ENCODE measurements around the gene CFAP221. TPM values are rescaled to one million over a fixed set of nuclear protein-coding genes. Genes with fewer than 3 reads are reported as not detected.

The CFAP221 gene
- total RNA-seq, 8 experiments from 2014 or later = 0.52 to 18.7 (median 6.0) TPM; not detected in 1

DNA sequence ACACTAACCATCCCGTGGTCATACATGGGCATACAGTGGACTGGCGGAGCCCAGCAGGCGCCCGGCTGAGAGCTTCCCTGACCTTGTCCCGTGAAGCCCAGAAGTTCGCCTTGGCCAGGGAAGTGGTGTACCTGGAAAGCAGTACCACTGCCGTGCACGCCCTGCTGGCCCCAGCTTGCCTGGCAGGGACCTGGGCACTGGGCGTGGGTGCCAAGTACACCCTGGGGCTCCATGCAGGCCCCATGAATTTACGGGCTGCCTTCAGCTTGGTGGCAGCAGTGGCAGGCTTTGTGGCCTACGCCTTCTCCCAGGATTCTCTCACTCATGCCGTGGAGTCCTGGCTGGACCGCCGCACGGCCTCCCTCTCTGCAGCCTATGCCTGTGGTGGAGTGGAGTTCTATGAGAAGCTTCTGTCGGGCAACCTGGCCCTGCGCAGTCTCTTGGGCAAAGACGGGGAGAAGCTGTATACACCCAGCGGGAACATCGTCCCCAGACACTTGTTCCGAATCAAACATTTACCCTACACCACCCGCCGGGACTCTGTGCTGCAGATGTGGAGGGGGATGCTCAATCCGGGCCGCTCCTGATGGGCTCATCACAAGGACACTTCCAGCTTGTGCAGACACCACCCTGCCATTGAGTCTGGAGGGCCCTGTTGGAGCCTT, 137.1 kb downstream of the CFAP221 start:
- no peak for ATAC-seq (replicated peaks in 6 of 8)
- in situ Hi-C loops (cut with MboI; ENCODE audit: low pct_unique_long_range_greater_than_20kb in 2 of 9, low sequenced_read_pairs in 9 of 9, unreplicated experiment in 9 of 9) = no loop called here
- H3K4me3 ChIP-seq = no peak overlapping the region

DNA sequence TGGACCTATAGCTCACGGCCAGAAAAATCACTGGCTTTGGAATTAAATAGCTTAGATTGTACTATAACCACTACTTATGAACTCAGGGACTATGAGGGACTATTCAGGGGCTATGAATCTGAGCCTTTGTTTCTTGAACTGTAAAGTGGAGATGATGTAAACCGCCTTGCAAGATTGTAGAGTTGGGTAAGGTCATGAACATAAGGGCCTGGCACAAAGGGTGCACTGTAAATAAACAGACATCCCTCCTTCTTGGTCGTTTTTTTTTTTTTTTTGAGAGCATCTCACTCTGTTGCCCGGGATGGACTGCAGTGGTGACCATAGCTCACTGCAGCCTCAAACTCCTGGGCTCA, 137.6 kb downstream of the CFAP221 start:
- H3K4me3 ChIP-seq = no peak overlapping the region
- H3K27ac ChIP-seq = no peak overlapping the region
- H3K4me1 ChIP-seq (replicated peaks in 1 of 2) = peaks cover 30 to 35% of the 10 kb centered on the region in 2 donors
- in situ Hi-C loops (cut with MboI; ENCODE audit: low pct_unique_long_range_greater_than_20kb in 2 of 9, low sequenced_read_pairs in 9 of 9, unreplicated experiment in 9 of 9) = no loop called here
- ATAC-seq (replicated peaks in 6 of 8) = no peak
- WGBS, 10 experiments = 35 to 100% (median 83%) methylated on average over 1 to 3 of the region's 4 CpGs; no CpG with 5 or more reads in 4 of the 10 experiments

More for the DNA sequence above, 137.1 kb downstream of the CFAP221 start:
- WGBS, 10 experiments = 93 to 100% (median 100%) methylated on average over 2 to 6 of the region's 25 CpGs; no CpG with 5 or more reads in 4 of the 10 experiments
- Histone ChIP-seq H3K27ac (no peak overlapping the region), H3K4me1 (replicated peaks in 1 of 2) (peaks cover 30 to 35% of the 10 kb centered on the region in 2 donors)

DNA sequence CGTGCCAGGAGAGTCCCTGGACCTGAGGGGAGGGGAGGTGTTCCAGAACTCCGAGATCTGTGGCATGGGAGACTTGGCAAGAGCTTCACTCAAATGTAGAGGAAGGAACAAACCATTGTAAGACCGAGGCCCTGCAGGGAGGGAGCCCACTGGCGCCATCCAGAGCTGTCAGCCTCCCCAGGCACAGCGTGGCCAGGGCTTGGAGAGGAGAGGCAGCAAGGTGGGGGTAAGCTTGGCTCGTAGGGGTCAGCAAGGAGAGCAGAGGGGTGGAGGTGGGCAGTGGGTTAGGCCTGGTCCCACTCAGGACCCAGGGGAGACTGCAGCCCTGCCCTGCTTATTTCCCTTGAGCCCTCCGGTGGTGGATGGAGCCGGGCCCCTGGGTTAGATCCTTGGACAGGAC, 138.3 kb downstream of the CFAP221 start:
- whole genome bisulfite sequencing, 10 experiments = 60 to 100% (median 100%) methylated on average over 1 to 4 of the region's 8 CpGs; no CpG with 5 or more reads in 4 of the 10 experiments
- ATAC-seq (replicated peaks in 6 of 8) = no peak
- peaks cover 30 to 35% of the 10 kb centered on the region in 2 donors for H3K4me1 ChIP-seq (replicated peaks in 1 of 2)
- peak overlapping the region; percentile 75 to 83 for H3K27ac ChIP-seq
- H3K4me3 ChIP-seq = no peak overlapping the region
- in situ Hi-C loops (cut with MboI; ENCODE audit: low pct_unique_long_range_greater_than_20kb in 2 of 9, low sequenced_read_pairs in 9 of 9, unreplicated experiment in 9 of 9) = no loop called here

DNA sequence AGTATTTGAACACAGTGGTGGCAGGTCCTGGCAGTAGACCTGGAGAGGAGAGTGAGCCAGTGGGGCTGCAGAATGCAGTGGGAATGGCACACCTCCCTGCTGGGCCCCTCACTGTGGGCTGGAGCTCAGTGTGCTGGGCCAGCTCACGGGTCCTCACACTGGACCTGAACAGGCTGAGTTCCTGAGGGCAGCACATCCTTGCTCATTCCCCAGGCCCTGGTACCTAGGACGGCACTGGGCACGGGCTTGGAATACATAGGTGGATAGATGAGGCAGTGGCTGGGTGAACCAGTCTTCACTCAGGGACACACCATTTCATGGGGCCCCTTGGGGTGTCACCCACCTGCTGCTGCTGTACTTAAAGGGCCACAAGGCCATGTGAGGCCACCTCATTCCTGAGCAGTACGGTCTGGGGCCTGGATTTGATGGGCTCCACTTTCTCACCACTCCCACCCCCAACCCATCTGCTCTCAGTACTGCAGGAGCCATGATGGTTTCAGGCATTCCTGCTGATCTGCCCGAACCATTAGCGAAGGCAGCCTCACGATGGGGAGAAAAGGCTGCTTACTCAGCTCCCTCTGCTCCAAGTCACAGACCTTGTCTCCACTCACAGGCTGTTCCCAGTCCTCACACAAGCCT, 138.9 kb downstream of the CFAP221 start:
- ATAC-seq (replicated peaks in 6 of 8) = peak in 1 of 8 experiments; percentile 0
- in situ Hi-C loops (cut with MboI; ENCODE audit: low pct_unique_long_range_greater_than_20kb in 2 of 9, low sequenced_read_pairs in 9 of 9, unreplicated experiment in 9 of 9) = no loop called here
- Histone ChIP-seq H3K4me3 (no peak overlapping the region), H3K4me1 (replicated peaks in 1 of 2) (peaks cover 30 to 35% of the 10 kb centered on the region in 2 donors), H3K27ac (peak overlapping the region; percentile 75 to 83)
- WGBS, 10 experiments = 71 to 100% (median 93%) methylated on average over 1 to 3 of the region's 7 CpGs; no CpG with 5 or more reads in 4 of the 10 experiments

DNA sequence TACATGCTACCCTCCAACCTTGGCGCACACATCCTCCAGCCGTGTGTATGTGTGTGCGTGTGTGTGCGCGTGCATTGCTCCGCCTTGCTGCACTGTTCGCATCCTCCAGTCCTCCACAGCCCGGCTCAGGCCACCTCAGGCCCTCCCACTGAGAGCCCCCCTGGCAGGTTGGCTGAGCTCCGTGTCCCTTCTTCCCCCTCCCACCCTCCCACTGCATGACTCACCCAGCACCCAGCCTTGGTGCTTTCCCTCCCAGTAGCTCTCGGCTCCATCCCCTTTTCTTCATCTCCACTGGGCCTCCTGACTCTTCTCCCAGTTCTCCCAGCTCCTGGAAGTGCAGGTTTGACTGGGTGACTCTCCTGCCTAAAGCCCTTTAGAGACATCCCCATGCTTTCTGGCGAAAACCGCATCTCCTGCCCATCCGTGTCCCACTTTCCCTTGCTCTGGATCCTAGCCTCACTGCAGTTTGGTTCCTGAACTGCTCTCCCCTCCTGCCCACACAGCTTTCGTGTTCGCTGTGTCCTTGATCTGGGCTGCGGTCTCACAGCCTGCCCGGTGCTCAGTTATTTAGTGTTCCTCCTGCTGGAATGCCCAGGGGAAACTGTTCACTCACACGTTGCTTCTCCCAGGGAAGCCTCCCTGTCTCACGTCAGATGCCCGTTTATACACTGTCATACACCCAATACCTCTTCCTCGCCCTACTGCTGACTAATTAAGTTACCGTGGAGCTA, 139.6 kb downstream of the CFAP221 start:
- in situ Hi-C loops (cut with MboI; ENCODE audit: low pct_unique_long_range_greater_than_20kb in 2 of 9, low sequenced_read_pairs in 9 of 9, unreplicated experiment in 9 of 9) = no loop called here

DNA sequence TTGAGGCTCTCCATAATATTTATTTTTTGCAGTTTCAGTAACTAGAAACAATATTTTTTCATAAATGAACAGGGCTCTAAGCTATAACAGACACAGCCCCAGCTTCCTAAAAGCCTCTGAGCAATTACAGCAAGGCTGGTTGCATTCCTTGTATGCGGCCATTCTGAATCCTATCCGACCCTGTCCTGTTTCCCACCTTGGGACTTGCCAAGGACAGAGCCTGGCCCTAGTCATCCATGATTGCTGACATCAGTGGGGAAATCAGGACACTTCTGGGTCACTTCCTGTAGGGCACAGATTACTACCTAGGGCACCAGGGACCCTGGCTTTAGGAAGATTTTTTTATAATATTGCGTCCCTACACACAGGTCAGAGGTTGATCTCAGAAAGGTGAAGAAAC, 140.3 kb downstream of the CFAP221 start:
- ATAC-seq (replicated peaks in 6 of 8) = peak in 1 of 8 experiments; percentile 4
- Histone ChIP-seq H3K27ac (peak overlapping the region; percentile 75 to 83), H3K4me1 (replicated peaks in 1 of 2) (peaks cover 30 to 34% of the 10 kb centered on the region in 2 donors), H3K4me3 (no peak overlapping the region)
- 71 to 90% (median 80%) methylated on average over 1 to 3 of the region's 3 CpGs; no CpG with 5 or more reads in 5 of the 10 experiments for WGBS, 10 experiments
- in situ Hi-C loops (cut with MboI; ENCODE audit: low pct_unique_long_range_greater_than_20kb in 2 of 9, low sequenced_read_pairs in 9 of 9, unreplicated experiment in 9 of 9) = no loop called here

More for the DNA sequence above, 139.6 kb downstream of the CFAP221 start:
- H3K4me1 ChIP-seq (replicated peaks in 1 of 2) = peaks cover 30 to 35% of the 10 kb centered on the region in 2 donors
- 46 to 92% (median 68%) methylated on average over 2 to 8 of the region's 22 CpGs; no CpG with 5 or more reads in 2 of the 10 experiments for WGBS, 10 experiments
- H3K27ac ChIP-seq = peak overlapping the region; percentile 75 to 83
- peak in 5 of 8 experiments; percentile 78 to 89 (median 88) for ATAC-seq (replicated peaks in 6 of 8)
- H3K4me3 ChIP-seq = peak overlapping the region in 1 of 5 donors; percentile 16

DNA sequence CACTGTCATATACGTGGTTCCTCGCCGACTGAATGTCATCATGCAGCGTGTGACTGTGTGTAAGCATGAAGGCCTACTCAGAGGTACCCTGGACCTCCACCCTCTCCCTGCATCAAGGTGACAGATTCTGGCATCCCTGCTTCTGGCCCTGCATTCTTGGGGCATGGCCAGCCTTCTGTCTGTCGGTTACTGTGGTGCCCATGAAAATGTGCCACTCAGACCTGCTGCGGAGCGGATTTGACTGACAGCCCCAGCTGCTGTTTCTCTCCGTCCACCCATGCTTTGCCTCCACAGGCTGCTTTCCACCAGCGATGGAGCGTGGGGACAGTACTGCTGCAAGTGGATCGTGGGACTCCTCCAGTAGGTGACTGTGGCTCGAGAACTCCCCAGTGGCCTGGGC, 144.4 kb downstream of the CFAP221 start:
- ATAC-seq (replicated peaks in 6 of 8) = no peak
- 50 to 100% (median 86%) methylated on average over 1 to 8 of the region's 12 CpGs; no CpG with 5 or more reads in 3 of the 10 experiments for WGBS, 10 experiments
- H3K4me3 ChIP-seq = no peak overlapping the region
- in situ Hi-C loops (cut with MboI; ENCODE audit: low pct_unique_long_range_greater_than_20kb in 2 of 9, low sequenced_read_pairs in 9 of 9, unreplicated experiment in 9 of 9) = no loop called here
- H3K4me1 ChIP-seq (replicated peaks in 1 of 2) = peaks cover 14 to 17% of the 10 kb centered on the region in 2 donors
- no peak overlapping the region for H3K27ac ChIP-seq

DNA sequence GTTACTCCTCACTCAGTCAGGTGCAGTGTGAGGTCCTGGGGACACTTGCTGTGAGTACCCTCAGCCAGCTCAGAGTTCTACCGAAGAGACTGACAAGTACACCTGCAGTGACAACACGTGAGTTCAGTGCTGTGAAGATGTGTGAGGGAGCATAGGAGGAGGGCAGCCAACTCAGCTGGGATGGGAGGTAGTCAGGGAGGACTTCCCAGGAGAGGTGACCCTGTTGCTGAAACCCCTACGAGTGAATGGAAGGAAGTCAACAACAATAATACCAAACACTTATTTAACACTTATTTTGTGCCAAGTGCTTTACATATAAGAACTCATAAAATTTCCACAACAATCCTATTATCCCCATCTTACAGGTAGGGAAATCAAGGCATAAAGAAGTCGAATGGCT, 145.0 kb downstream of the CFAP221 start:
- 0 to 100% (median 72%) methylated on average over 1 to 3 of the region's 4 CpGs; no CpG with 5 or more reads in 4 of the 10 experiments for WGBS, 10 experiments
- in situ Hi-C loops (cut with MboI; ENCODE audit: low pct_unique_long_range_greater_than_20kb in 2 of 9, low sequenced_read_pairs in 9 of 9, unreplicated experiment in 9 of 9) = no loop called here
- peaks cover 12 to 14% of the 10 kb centered on the region in 2 donors for H3K4me1 ChIP-seq (replicated peaks in 1 of 2)
- no peak overlapping the region for H3K27ac ChIP-seq
- H3K4me3 ChIP-seq = no peak overlapping the region
- no peak for ATAC-seq (replicated peaks in 6 of 8)

DNA sequence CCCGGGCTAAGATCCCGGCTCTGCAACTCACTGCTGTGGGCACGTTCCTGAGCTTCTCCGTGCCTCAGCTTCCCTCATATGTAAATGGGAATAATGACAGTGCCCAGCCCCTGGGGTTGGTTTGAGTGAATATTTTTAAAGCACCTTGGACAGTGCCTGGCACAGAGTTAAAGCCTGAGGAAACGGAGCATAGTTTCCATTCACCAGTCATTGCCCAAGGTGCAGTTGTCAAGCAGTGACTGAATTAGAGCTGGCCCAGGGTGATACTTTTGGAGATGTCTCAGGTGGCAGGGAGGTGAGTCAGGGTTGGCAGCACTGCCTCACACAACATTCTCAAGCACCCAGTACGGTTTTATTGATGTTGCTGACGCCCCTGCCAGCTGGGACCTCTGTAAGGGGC, 146.9 kb downstream of the CFAP221 start:
- WGBS, 10 experiments = 71 to 90% (median 83%) methylated on average over 1 to 4 of the region's 7 CpGs; no CpG with 5 or more reads in 6 of the 10 experiments
- Histone ChIP-seq H3K4me3 (no peak overlapping the region), H3K27ac (no peak overlapping the region), H3K4me1 (replicated peaks in 1 of 2) (peaks cover 18 to 20% of the 10 kb centered on the region in 2 donors)
- in situ Hi-C loops (cut with MboI; ENCODE audit: low pct_unique_long_range_greater_than_20kb in 2 of 9, low sequenced_read_pairs in 9 of 9, unreplicated experiment in 9 of 9) = no loop called here
- no peak for ATAC-seq (replicated peaks in 6 of 8)

DNA sequence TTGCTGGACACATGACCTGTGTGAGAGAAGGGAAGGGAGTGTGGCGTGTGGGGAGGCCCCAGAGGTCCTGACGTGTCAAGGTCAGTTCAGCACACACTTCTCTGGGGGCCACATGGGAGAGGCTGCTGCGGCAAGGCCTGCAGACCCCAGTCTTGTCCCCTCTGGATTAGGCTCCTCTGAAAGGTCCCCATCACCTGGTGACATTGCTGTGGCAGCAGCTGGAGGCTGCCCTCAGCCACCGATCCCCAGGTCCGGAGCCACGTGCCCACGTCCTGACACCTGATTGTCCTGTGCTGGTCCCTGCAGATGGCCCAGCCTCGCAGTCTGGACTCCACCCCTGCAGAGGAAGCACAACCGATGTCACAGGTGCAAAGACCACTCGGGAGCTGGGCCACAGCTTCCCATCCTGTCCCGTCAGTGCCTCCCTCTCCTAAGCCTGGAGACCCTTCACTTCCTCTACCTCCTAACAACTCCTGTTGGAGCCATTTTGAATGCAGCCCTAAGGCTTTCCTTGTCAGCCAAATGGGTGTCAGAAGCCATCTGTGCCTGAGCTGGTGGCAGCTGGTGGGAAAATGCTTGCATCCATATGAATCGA, 147.5 kb downstream of the CFAP221 start:
- 43 to 88% (median 70%) methylated on average over 1 to 8 of the region's 12 CpGs; no CpG with 5 or more reads in 4 of the 10 experiments for WGBS, 10 experiments
- Histone ChIP-seq H3K4me1 (replicated peaks in 1 of 2) (peaks cover 18 to 20% of the 10 kb centered on the region in 2 donors), H3K27ac (no peak overlapping the region), H3K4me3 (no peak overlapping the region)
- in situ Hi-C loops (cut with MboI; ENCODE audit: low pct_unique_long_range_greater_than_20kb in 2 of 9, low sequenced_read_pairs in 9 of 9, unreplicated experiment in 9 of 9) = no loop called here
- no peak for ATAC-seq (replicated peaks in 6 of 8)

DNA sequence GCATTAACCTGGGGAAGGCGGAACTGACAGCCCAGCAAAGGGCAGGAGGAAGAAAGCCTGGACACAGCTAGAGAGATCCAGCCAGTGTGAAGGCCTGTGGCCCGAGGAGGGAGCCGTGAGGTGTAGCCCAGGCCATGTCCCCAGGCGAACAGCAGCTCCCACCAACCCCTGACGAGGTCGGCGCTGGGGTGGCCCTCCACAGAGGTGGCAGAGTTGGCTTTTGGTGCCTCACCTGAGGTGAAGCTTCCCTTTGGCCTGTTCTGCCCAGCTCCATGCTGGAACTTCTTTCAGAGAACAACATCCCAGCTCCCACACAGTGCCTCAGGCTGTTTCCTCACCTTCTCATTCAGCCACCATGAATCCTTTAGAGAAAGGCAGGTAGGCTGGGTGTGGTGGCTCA, 148.1 kb downstream of the CFAP221 start:
- H3K27ac ChIP-seq = no peak overlapping the region
- in situ Hi-C loops (cut with MboI; ENCODE audit: low pct_unique_long_range_greater_than_20kb in 2 of 9, low sequenced_read_pairs in 9 of 9, unreplicated experiment in 9 of 9) = no loop called here
- peaks cover 20 to 25% of the 10 kb centered on the region in 2 donors for H3K4me1 ChIP-seq (replicated peaks in 1 of 2)
- WGBS, 10 experiments = 80 to 93% (median 90%) methylated on average over 2 to 3 of the region's 7 CpGs; no CpG with 5 or more reads in 7 of the 10 experiments
- no peak overlapping the region for H3K4me3 ChIP-seq
- ATAC-seq (replicated peaks in 6 of 8) = no peak

DNA sequence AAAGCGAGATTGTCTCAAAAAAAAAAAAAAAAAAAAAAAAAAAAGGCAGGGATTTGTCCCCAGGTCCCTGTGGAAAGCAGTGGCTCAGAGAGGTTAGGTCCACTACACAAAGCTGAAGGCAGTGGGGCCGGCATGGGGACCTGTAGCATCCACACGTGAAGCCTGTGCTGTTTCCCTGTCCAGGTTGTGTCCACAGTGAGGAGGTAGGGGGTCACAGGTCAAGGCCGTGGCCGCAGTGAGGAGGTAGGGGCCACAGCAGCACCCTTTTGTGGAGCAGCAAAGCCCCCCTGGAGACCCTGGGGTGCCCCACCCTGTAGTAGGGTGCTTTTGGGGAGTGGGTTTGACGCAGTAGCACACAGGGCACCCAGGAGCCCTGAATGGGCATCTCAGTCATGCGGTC, 148.7 kb downstream of the CFAP221 start:
- no peak for ATAC-seq (replicated peaks in 6 of 8)

More for the DNA sequence above, 148.7 kb downstream of the CFAP221 start:
- Histone ChIP-seq H3K4me3 (no peak overlapping the region), H3K4me1 (replicated peaks in 1 of 2) (peaks cover 25 to 29% of the 10 kb centered on the region in 2 donors), H3K27ac (no peak overlapping the region)
- WGBS, 10 experiments = 60 to 100% (median 100%) methylated on average over 1 to 2 of the region's 7 CpGs; no CpG with 5 or more reads in 7 of the 10 experiments
- in situ Hi-C loops (cut with MboI; ENCODE audit: low pct_unique_long_range_greater_than_20kb in 2 of 9, low sequenced_read_pairs in 9 of 9, unreplicated experiment in 9 of 9) = no loop called here
